Stomach (tissue), 9 donors: ENCODE data around the gene DYNC1I1. TPM values are rescaled to one million over a fixed set of nuclear protein-coding genes. Genes with fewer than 3 reads are reported as not detected.

Experiments used
- DNase-seq, 2 donors: peaks; one replicate each; pipeline versions ENCODE4 v3.0.0 to v3.0.0-alpha.2; 2013 to 2019
- H3K27ac ChIP-seq, 5 donors: fragments of 200-600 bp in 4 of 5; sonication (generic) in 4 of 5; one replicate each; pipeline ENCODE4 v1.5.1; 2013 to 2019; ENCODE audit warnings: mild to moderate bottlenecking in 1 of 5, moderate library complexity in 1 of 5
- H3K27me3 ChIP-seq, 3 donors: fragments of 200-600 bp; sonication (generic); one replicate each; pipeline ENCODE4 v1.5.1; 2017 to 2019; ENCODE audit warnings: mixed run types in 1 of 3
- H3K36me3 ChIP-seq, 4 donors: fragments of 200-600 bp; sonication (generic); 1 replicate in 3 of 4; 2 replicates in 1 of 4; pipeline ENCODE4 v1.5.1; 2016 to 2019
- H3K4me1 ChIP-seq, 4 donors: fragments of 200-600 bp; sonication (generic); one replicate each; pipeline ENCODE4 v1.5.1; 2016 to 2019
- H3K4me3 ChIP-seq, 4 donors: fragments of 200-600 bp; sonication (generic) in 3 of 4; one replicate each; pipeline ENCODE4 v1.5.1; 2016 to 2019; ENCODE audit warnings: mild to moderate bottlenecking in 1 of 4
- H3K9me3 ChIP-seq, 4 donors: fragments of 200-600 bp; sonication (generic); one replicate each; pipeline ENCODE4 v1.5.1; 2016 to 2019
- CTCF ChIP-seq, 7 experiments: fragments of 450-650 bp in 4 of 7; fragments of 200-600 bp in 3 of 7; sonication (generic) in 3 of 7; IDR thresholded peaks; one replicate each; pipeline ENCODE4 v1.5.1; 2016 to 2019; ENCODE audit warnings: antibody characterized with exemption in 7 of 7, control low read depth in 2 of 7, mild to moderate bottlenecking in 1 of 7
- EP300 ChIP-seq: sonication (generic); formaldehyde crosslinking; IDR thresholded peaks from one replicate; pipeline ENCODE4 v1.6.1; 2017; ENCODE audit warnings: antibody characterized with exemption
- POLR2A ChIP-seq, 4 donors: fragments of 450-650 bp; IDR thresholded peaks; one replicate each; pipeline ENCODE4 v1.6.1; 2016; ENCODE audit warnings: antibody characterized with exemption in 4 of 4, control low read depth in 2 of 4, mild to moderate bottlenecking in 1 of 4, moderate library complexity in 1 of 4
- POLR2AphosphoS5 ChIP-seq, 3 donors: sonication (generic); formaldehyde crosslinking; IDR thresholded peaks; one replicate each; pipeline ENCODE4 v1.6.1; 2016; ENCODE audit warnings: antibody characterized with exemption in 3 of 3
- WGBS, 5 donors: extraction: QIAGEN DNeasy Blood & Tissue Kit in 3 of 5; methylation state at CpG; one replicate each; pipeline versions ENCODE4 v1.1.5 to v1.1.7; 2013 to 2018; 5-methylcytosine and 5-hydroxymethylcytosine counted together
- intact Hi-C: fragments of 100-400 bp; cut with DNase I; formaldehyde crosslinking; loops from one replicate; pipeline ENCODE4 v1.15.1; 2023; ENCODE audit warnings: low total_unique reads
- polyA plus RNA-seq, 3 donors: library from polyadenylated mRNA; stranded (reverse); fragments of 200-250 nt; gene quantifications; one replicate each; pipeline ENCODE4 v1.2.3, GENCODE V29; 2013
- total RNA-seq, 5 donors: library from RNA; depleted of rRNA; stranded (reverse); fragments of >200 nt; gene quantifications; one replicate each; pipeline versions ENCODE4 v1.1.0 to v1.2.3, GENCODE V29; 2014 to 2016
- donor health status: healthy with polysubstance abuse.
- donor health status: Bipolar disorder and iron deficiency.
- donor health status: healthy.

Gene DYNC1I1
- total and polyA plus RNA-seq, 8 donors = 0.93 to 69.4 (median 5.3) TPM

GRCh38 chr7:96121752-96122151, 349.4 kb downstream of the DYNC1I1 start:
- intact Hi-C loops = no loop called here
- WGBS, 5 donors = 82 to 92% (median 87%) methylated on average over 6 of the region's 6 CpGs

GRCh38 chr7:96122746-96123145, 350.4 kb downstream of the DYNC1I1 start:
- no peaks in the 10 kb centered on the region for H3K9me3 ChIP-seq
- TF ChIP-seq CTCF (IDR thresholded peaks at IDR 0.05) (no peak), POLR2A (IDR thresholded peaks at IDR 0.05) (no peak), POLR2AphosphoS5 (IDR thresholded peaks at IDR 0.05) (no peak), EP300 (no peak)
- no peak overlapping the region for H3K27ac ChIP-seq
- 92 to 96% (median 94%) methylated on average over 2 of the region's 2 CpGs for WGBS, 5 donors
- no peak overlapping the region for H3K4me3 ChIP-seq
- DNase-seq = no peak
- H3K4me1 ChIP-seq = peaks cover 0 to 5% (median 0%) of the 10 kb centered on the region in 4 donors
- intact Hi-C loops = no loop called here
- H3K36me3 ChIP-seq = peaks cover 8 to 45% (median 37%) of the 10 kb centered on the region in 4 donors
- no peaks in the 10 kb centered on the region for H3K27me3 ChIP-seq

More at GRCh38 chr7:96121752-96122151, 349.4 kb downstream of the DYNC1I1 start:
- Histone ChIP-seq H3K36me3 (peaks cover 8 to 42% (median 37%) of the 10 kb centered on the region in 4 donors), H3K9me3 (no peaks in the 10 kb centered on the region), H3K4me1 (peaks cover 0 to 5% (median 0%) of the 10 kb centered on the region in 4 donors), H3K4me3 (no peak overlapping the region), H3K27ac (no peak overlapping the region), H3K27me3 (no peaks in the 10 kb centered on the region)
- DNase-seq = no peak
- no peak for TF ChIP-seq POLR2AphosphoS5 (IDR thresholded peaks at IDR 0.05)
- no peak for TF ChIP-seq EP300

GRCh38 chr7:96126382-96126781, 354.0 kb downstream of the DYNC1I1 start:
- Histone ChIP-seq H3K36me3 (peaks cover 4 to 50% (median 35%) of the 10 kb centered on the region in 4 donors), H3K27me3 (no peaks in the 10 kb centered on the region), H3K4me3 (no peak overlapping the region), H3K4me1 (no peaks in the 10 kb centered on the region), H3K27ac (no peak overlapping the region), H3K9me3 (no peaks in the 10 kb centered on the region)
- DNase-seq = no peak
- intact Hi-C loops = no loop called here
- no peak for TF ChIP-seq POLR2A (IDR thresholded peaks at IDR 0.05)
- TF ChIP-seq CTCF (IDR thresholded peaks at IDR 0.05) = no peak
- no peak for TF ChIP-seq POLR2AphosphoS5 (IDR thresholded peaks at IDR 0.05)
- no peak for TF ChIP-seq EP300

GRCh38 chr7:96127746-96128145, 355.4 kb downstream of the DYNC1I1 start:
- H3K27me3 ChIP-seq = no peaks in the 10 kb centered on the region
- H3K9me3 ChIP-seq = no peaks in the 10 kb centered on the region
- no peak for TF ChIP-seq CTCF (IDR thresholded peaks at IDR 0.05)
- TF ChIP-seq EP300 = no peak
- no peak for TF ChIP-seq POLR2AphosphoS5 (IDR thresholded peaks at IDR 0.05)
- no peak for TF ChIP-seq POLR2A (IDR thresholded peaks at IDR 0.05)
- peaks cover 0 to 43% (median 33%) of the 10 kb centered on the region in 4 donors for H3K36me3 ChIP-seq
- no peak overlapping the region for H3K27ac ChIP-seq
- H3K4me1 ChIP-seq = no peaks in the 10 kb centered on the region
- H3K4me3 ChIP-seq = no peak overlapping the region
- DNase-seq = no peak
- 68 to 93% (median 90%) methylated on average over 2 of the region's 2 CpGs for WGBS, 5 donors
- intact Hi-C loops = no loop called here

- no peaks in the 10 kb centered on the region for H3K9me3 ChIP-seq
- 89 to 100% (median 93%) methylated on average over 3 of the region's 3 CpGs for WGBS, 5 donors
Observed at GRCh38 chr7:96131525-96131924, 359.2 kb downstream of the DYNC1I1 start.

More at GRCh38 chr7:96131525-96131924, 359.2 kb downstream of the DYNC1I1 start:
- intact Hi-C loops = no loop called here
- Histone ChIP-seq H3K4me1 (no peaks in the 10 kb centered on the region), H3K4me3 (no peak overlapping the region), H3K36me3 (peaks cover 0 to 57% (median 47%) of the 10 kb centered on the region in 4 donors), H3K27me3 (no peaks in the 10 kb centered on the region), H3K27ac (no peak overlapping the region)
- TF ChIP-seq CTCF (IDR thresholded peaks at IDR 0.05) (no peak), EP300 (no peak), POLR2A (IDR thresholded peaks at IDR 0.05) (no peak), POLR2AphosphoS5 (IDR thresholded peaks at IDR 0.05) (no peak)
- no peak for DNase-seq
